HFFc6 (cell line): Measurements from ENCODE around the gene EXOC1. TPM values are rescaled to one million over a fixed set of nuclear protein-coding genes. Genes with fewer than 3 reads are reported as not detected.

Experiments used
- DNase-seq: peaks from one replicate; pipeline ENCODE4 v3.0.0-alpha.2; 2018
- H3K27ac Mint-ChIP-seq: 2 replicates; pipeline ENCODE4 v1.8.0; 2020; ENCODE audit warnings: mild to moderate bottlenecking, mixed read lengths
- H3K27me3 Mint-ChIP-seq: 2 replicates; pipeline ENCODE4 v1.8.0; 2021; ENCODE audit warnings: mild to moderate bottlenecking, moderate library complexity, mixed read lengths; ENCODE audit not compliant: insufficient read depth
- H3K36me3 Mint-ChIP-seq: 2 replicates; pipeline ENCODE4 v1.8.0; 2021; ENCODE audit warnings: low read depth, mixed read lengths
- H3K4me1 Mint-ChIP-seq: 2 replicates; pipeline ENCODE4 v1.8.0; 2020; ENCODE audit warnings: low read depth, mixed read lengths
- H3K4me3 Mint-ChIP-seq: 2 replicates; pipeline ENCODE4 v1.8.0; 2020; ENCODE audit warnings: mild to moderate bottlenecking, moderate library complexity, mixed read lengths
- H3K9me3 Mint-ChIP-seq: 2 replicates; pipeline ENCODE4 v1.8.0; 2020; ENCODE audit warnings: mild to moderate bottlenecking, mixed read lengths
- CTCF ChIP-seq: fragments of 200-600 bp; sonication (generic); IDR thresholded peaks from 2 replicates; pipeline ENCODE4 v1.5.0; 2021; ENCODE audit warnings: antibody characterized with exemption, mild to moderate bottlenecking
- total RNA-seq, 6 experiments: library from RNA; stranded (reverse); fragmentation: NEBNext Ultra II Directional; extraction: Animal tissue kit (Norgen Biotek cat#: 25700); gene quantifications; 2 replicates in 1 of 6; 3 replicates in 5 of 6; pipeline ENCODE4 v1.2.3, GENCODE V29; 2021

EXOC1 gene
- total RNA-seq, 6 experiments from 2014 or later, result 28.8 to 32.6 (median 31.4) TPM

GRCh38 chr4:55819634-55820033, 33.8 kb upstream of the EXOC1 start, which contains the start of gene EXOC1L:
Gene EXOC1L, plus strand, starts transcription at chr4:55819790. Its CDS starts 237 bp downstream, at chr4:55820027.
- no peak for DNase-seq
- Mint-ChIP-seq H3K4me1 (no peaks in the 10 kb centered on the region), H3K27ac (no peak within 1 kb of the TSS), H3K4me3 (peak within 1 kb of the TSS; percentile 67; the same call in 1 of the 2 replicates), H3K9me3 (no peaks in the 10 kb centered on the region), H3K36me3 (no peaks in the 10 kb centered on the region), H3K27me3 (peaks cover 4% of the 10 kb centered on the region)
- TF ChIP-seq CTCF, result no peak

DNA sequence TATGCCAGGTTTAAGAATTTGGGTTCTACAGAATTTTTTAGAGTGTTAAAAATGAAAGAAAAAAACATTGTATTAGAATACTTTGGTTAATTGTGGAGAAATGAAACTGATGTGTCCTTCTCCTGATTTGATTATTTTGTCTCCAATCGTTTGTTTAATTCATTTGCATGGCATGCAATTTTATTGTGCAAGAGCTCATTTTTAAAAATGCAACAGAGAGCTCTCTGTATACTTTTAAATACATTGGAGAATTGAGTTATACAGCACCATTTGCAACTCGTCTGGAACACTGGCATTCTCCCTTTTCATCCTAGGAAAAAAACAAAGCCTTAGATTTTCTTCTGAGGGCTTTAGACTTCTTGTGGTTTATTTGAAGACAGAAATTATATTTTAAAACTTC, 33.2 kb upstream of the EXOC1 start:
- H3K4me1 Mint-ChIP-seq, result no peaks in the 10 kb centered on the region
- no peak overlapping the region for H3K4me3 Mint-ChIP-seq
- no peaks in the 10 kb centered on the region for H3K9me3 Mint-ChIP-seq
- no peaks in the 10 kb centered on the region for H3K36me3 Mint-ChIP-seq
- no peak for DNase-seq
- H3K27me3 Mint-ChIP-seq, result peaks cover 4% of the 10 kb centered on the region
- no peak overlapping the region for H3K27ac Mint-ChIP-seq
- no peak for TF ChIP-seq CTCF

- no peaks in the 10 kb centered on the region for H3K9me3 Mint-ChIP-seq
- no peak overlapping the region for H3K27ac Mint-ChIP-seq
- no peak overlapping the region for H3K4me3 Mint-ChIP-seq
- TF ChIP-seq CTCF, result no peak
- peaks cover 8% of the 10 kb centered on the region for H3K27me3 Mint-ChIP-seq
- H3K36me3 Mint-ChIP-seq, result no peaks in the 10 kb centered on the region
- no peaks in the 10 kb centered on the region for H3K4me1 Mint-ChIP-seq
- no peak for DNase-seq
Observed at GRCh38 chr4:55822329-55822728, 31.1 kb upstream of the EXOC1 start.

GRCh38 chr4:55824865-55825264, 28.6 kb upstream of the EXOC1 start:
- Mint-ChIP-seq H3K27me3 (peaks cover 4% of the 10 kb centered on the region), H3K36me3 (no peaks in the 10 kb centered on the region), H3K4me3 (no peak overlapping the region), H3K9me3 (no peaks in the 10 kb centered on the region), H3K4me1 (no peaks in the 10 kb centered on the region), H3K27ac (no peak overlapping the region)
- DNase-seq, result no peak
- no peak for TF ChIP-seq CTCF

DNA sequence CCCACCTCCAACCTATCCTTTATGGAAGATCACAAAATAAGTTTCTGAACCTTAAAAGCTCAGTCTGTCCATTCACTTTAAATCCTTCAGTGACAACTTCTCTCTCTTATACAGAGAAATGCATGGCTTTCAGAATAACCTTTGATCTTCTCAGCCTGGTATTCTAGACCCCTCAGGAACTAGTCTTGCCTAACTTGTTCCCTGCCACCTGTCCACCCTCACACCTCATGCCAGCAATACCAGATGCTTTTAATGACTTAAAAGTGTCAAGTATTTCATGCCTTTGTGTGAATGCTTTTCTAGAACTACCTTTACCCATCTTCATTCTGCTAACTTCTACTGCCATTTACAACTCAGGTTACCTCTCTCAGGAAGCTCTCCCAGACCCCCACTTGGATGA, 26.5 kb upstream of the EXOC1 start:
- no peak for DNase-seq
- TF ChIP-seq CTCF, result no peak
- Mint-ChIP-seq H3K4me1 (no peaks in the 10 kb centered on the region), H3K27ac (no peak overlapping the region), H3K27me3 (peaks cover 4% of the 10 kb centered on the region), H3K9me3 (no peaks in the 10 kb centered on the region), H3K36me3 (no peaks in the 10 kb centered on the region), H3K4me3 (no peak overlapping the region)

DNA sequence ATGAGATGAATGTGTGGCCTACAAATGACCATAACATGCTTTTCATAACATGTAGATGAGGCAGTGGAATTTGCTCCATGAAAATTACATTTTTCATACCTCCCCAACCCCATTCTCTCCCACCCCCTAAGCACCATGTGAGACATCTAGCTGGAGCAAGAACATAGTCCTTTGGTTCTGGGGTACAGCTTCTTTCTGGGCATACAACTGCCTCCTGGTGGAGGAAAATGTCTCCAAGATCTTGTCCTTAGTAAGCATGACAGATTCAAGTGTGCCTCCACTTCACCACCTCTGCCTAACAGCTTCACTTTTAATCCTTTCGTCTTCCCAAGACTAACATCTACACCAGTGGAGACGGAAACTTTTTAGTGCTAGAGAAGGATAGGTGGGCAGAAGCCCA, 25.9 kb upstream of the EXOC1 start:
- H3K27ac Mint-ChIP-seq, result no peak overlapping the region
- no peak for TF ChIP-seq CTCF
- no peaks in the 10 kb centered on the region for H3K9me3 Mint-ChIP-seq
- no peak overlapping the region for H3K4me3 Mint-ChIP-seq
- H3K36me3 Mint-ChIP-seq, result no peaks in the 10 kb centered on the region
- DNase-seq, result no peak
- peaks cover 4% of the 10 kb centered on the region for H3K27me3 Mint-ChIP-seq
- no peaks in the 10 kb centered on the region for H3K4me1 Mint-ChIP-seq
